GM10847 (cell line): ENCODE data around the gene RRM1.

Source experiments
- POLR2A ChIP-seq: IDR thresholded peaks from 2 replicates; pipeline ENCODE4 v1.6.1; 2011; ENCODE audit not compliant: insufficient read length; ENCODE audit errors: extremely low read depth

Gene RRM1

DNA sequence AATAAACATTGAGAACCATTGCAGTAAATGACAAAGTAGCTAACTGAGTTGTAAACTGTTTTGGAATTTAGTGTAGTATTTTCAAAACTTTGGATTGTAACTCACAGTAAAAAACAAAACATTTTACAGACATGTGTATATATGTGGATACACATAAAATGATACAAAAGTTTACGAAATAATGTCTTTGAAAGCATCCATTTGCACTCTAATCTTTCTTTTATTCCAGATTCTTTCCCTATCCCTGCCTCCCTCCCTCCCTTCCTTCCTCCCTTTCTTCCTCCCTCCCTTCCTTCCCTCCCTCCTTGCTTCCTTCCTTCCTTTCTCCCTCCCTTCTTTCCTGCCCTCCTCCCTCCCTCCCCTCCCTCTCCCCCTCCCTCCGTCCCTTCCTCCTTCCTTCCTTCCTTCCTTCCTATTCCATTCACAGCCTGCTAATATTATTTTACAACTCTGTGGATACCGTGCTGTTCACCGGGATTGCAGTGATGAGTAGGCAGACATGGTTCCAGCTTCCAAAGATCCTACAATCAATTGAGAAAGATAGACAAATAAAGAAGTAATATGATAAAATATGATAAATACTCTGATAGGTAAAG, 3.5 kb downstream of the RRM1 start:
- no peak for TF ChIP-seq POLR2A

DNA sequence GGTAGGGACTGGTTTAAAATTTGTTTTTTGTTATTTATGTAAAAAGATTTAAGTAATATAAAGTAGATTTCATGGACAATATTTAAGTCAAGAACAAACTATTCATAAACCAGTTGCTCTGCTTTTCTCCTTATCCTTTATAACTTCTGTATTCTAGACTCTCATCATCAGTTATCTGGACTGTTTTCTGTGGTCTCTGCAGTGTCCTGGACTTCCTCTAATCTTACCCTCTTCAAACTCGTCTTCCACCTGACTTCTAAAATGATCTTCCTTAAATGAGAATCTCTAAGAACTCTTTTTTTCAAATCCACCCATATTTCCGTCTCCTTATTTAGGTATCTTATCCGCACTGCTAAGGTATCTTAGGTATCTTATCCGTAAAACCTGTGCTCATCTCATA, 8.1 kb downstream of the RRM1 start:
- no peak for TF ChIP-seq POLR2A

DNA sequence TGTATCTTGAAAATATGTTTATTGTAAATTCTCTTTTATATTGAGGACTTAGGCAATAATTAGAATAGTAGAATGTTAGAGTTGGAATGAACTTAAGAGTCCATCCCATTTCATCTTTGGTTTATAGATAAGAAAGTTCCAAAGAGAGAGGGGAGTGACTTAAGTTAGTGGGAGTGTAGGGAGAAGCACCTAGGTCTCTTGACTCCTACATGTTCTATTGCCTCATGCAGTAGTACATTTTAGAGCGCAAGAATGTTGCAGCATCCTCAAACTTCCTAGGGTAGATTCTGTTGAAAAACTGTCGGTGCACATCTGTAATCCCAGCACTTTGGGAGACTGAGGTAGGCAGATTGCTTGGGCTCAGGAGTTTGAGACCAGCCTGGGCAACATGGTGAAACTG, 8.7 kb downstream of the RRM1 start:
- TF ChIP-seq POLR2A = no peak

DNA sequence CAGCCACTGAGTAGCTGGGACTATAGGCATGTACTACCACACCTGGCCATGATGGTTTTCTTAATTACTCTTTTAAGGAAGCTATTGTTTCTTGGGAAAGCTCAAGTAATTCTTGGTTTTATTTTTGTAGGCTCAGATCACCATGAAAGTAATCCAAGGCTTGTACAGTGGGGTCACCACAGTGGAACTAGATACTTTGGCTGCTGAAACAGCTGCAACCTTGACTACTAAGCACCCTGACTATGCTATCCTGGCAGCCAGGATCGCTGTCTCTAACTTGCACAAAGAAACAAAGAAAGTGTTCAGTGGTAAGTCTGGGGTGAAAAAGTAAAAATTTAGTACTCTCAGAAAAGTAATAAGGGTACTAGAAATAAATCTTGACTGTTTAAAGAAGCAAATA, 11.3 kb downstream of the RRM1 start:
- no peak for TF ChIP-seq POLR2A

DNA sequence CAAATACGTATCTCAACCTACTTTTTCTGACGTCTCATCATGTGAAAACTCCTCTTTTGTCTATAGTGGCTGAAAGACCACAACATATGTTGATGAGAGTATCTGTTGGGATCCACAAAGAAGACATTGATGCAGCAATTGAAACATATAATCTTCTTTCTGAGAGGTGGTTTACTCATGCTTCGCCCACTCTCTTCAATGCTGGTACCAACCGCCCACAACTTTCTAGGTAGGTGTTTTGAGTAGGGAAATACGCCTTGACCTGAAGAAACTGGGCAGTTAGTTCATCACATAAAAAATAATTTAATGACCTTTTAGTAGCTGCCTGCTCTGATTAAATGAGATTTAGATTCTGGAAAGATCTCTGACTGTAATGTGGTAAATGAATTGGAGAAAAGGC, 17.2 kb downstream of the RRM1 start:
- TF ChIP-seq POLR2A = no peak

DNA sequence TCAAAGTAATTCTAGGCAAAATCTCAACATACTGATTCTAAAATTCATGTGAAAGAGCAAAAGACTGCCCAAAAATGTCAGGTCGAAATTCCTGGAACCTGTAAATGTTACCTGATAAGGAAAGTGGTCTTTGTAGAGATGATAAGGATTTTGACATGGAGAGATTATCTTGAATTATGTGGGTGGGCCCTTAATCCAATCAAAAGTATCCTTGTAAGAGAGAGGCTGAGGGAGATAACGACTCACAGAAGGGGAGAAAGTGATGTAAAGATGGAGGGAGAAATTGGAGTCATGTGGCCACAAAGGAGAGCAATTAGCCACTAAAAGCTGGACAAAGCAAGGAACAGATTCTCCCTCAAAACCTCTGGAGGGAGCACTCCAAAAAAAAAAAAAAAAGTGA, 20.5 kb downstream of the RRM1 start:
- no peak for TF ChIP-seq POLR2A

DNA sequence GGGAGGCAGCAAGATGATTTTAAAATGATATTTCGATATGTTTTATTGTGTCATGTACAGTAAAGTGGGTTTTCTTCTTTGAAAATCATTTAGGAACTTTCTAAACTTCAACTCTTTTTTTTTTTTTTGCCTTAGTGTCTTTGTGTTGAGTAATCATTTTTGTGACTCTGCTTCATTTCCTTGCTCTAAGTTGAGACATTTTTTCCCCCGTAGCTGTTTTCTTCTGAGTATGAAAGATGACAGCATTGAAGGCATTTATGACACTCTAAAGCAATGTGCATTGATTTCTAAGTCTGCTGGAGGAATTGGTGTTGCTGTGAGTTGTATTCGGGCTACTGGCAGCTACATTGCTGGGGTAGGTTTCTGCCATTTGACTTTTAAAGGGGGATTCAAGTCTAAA, 23.5 kb downstream of the RRM1 start:
- TF ChIP-seq POLR2A = no peak

DNA sequence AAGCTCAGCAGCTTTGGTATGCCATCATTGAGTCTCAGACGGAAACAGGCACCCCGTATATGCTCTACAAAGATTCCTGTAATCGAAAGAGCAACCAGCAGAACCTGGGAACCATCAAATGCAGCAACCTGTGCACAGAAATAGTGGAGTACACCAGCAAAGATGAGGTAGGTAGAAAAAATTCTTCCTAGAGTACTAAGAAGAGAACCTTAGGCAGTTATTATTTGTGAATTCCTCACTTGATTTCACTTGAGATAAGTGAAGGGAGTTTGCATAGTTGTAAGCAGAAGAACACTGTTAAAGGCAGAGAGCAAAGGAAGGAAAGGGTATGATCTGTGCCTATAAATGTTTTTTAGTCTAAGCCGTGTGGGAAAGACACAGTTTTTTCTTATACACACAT, 28.6 kb downstream of the RRM1 start:
- TF ChIP-seq POLR2A = no peak

DNA sequence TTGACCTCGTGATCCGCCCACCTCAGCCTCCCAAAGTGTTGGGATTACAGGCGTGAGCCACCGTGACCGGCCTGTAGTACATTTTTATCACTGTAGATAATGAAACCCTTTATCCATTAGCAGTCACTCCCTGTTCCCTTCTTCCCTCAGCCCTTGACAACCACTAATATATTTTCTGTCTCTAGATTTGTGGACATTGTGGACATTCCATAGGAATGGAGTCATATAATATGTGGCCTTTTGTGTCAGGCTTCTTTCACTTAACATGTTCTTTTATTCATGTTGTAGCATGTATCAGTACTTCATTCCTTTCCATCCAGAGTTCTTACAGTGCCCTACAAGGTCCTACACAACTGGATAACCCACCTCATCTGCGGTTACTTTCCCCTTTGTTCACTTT, 30.5 kb downstream of the RRM1 start:
- TF ChIP-seq POLR2A = no peak

DNA sequence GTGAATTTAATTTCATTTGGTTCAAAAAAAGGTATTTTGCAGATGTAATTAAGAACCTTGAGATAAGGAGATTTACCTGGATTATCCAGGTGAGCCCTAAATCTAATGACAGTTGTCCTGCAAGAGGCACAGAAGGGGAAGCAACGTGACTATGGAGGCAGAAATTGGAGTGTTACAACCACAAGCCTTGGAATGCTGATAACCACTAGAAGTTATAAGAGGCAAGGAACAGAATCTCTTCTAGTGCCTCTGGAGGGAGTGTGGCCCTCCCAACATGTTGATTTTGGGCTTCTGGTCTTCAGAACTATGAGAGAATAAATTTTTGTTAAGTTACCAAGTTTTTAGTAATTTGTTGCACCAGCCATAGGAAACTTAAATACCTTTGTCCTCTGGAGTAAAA, 32.8 kb downstream of the RRM1 start:
- TF ChIP-seq POLR2A = no peak

DNA sequence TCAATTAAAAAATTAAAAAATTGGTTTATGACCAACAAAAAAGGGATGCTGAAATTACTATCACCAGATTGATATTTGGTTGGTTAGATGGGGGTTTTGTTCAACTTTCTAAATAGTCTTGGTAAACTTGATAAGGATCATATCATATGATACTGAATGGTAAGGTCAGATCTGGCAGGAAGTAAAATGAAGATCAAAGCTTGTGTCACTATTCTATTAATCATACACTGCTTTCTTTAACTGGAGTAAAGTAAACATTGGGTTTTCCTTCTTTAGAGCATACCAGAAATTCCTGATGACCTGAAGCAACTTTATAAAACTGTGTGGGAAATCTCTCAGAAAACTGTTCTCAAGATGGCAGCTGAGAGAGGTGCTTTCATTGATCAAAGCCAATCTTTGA, 40.2 kb downstream of the RRM1 start:
- TF ChIP-seq POLR2A = no peak

DNA sequence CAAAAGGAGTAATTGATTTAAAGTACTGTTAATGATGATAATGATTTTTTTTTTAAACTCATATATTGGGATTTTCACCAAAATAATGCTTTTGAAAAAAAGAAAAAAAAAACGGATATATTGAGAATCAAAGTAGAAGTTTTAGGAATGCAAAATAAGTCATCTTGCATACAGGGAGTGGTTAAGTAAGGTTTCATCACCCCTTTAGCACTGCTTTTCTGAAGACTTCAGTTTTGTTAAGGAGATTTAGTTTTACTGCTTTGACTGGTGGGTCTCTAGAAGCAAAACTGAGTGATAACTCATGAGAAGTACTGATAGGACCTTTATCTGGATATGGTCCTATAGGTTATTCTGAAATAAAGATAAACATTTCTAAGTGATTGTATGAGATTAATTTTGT, 43.9 kb downstream of the RRM1 start:
- TF ChIP-seq POLR2A = no peak

DNA sequence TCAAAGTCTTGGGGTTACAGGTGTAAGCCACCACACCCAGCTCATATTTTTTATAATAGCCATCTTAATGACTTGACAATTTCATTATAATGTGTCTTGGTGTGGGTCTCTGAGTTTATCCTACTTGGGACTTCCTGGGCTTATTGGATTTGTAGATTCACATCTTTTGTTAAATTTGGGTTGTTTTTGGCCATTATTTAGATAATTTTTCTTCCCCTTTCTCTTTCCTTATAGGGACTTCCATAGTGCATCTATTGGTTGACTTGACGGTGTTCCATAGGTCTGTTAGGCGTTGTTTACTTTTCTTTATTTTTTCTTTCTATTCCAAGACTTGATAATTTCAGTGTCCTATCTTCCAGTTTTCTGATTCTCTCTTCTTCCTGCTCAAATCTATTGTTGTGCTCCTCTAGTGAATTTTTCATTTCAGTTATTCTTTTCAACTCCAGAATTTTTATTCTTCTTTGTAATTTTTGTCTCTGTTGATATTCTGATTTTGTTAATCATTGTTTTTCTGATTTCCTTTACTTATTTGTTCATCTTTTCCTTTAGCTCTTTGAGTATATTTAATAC, 45.6 kb downstream of the RRM1 start:
- TF ChIP-seq POLR2A = no peak

DNA sequence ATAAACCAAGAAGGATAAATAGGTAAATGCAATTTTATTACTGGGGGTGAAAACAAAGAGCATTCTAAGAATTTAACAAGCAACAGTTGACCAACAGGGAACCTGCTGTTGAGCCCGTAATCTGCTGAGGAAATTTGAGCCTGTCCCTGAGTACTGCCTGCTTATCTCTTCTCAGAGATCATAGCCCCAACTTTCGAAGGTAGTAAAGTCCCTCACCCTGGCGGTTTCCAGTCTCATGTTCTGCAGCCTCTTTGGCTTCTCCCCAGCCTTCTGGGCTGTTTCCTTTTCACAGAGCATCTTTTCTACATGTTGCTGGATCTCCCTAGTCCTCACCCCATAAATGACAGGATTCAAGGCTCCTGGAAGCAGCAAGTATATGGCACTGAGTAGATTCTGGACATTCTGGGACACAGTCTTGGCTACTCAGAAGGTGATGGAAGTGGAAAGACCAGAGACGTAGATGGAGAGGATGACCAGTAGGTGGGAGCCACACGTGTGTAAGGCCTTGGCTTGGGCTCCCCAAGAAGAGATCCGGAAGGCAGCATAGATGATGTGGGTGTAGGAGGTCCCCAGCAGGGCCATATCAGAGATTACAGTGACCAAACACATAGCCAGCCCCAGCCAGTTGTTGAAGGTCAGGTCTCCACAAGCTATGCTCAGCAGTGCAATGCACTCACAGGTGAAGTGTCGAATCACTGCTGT, 51.6 kb downstream of the RRM1 start:
- no peak for TF ChIP-seq POLR2A

DNA sequence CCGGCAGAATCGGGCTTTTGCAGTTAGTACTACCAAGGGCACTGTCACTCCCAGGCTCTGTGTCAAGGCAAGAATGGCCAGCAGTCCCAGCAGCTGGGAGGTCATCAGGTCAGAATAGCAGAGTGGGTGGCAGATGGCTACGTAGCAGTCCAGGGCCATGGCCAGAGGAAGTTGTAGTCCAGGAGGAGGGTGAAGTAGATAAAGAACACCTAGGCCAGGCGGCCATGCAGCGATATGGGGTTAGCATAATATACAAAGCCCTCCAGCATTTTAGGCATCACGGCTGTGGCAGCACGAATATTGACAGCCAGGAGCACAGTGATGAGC, 52.1 kb downstream of the RRM1 start:
- TF ChIP-seq POLR2A = no peak

DNA sequence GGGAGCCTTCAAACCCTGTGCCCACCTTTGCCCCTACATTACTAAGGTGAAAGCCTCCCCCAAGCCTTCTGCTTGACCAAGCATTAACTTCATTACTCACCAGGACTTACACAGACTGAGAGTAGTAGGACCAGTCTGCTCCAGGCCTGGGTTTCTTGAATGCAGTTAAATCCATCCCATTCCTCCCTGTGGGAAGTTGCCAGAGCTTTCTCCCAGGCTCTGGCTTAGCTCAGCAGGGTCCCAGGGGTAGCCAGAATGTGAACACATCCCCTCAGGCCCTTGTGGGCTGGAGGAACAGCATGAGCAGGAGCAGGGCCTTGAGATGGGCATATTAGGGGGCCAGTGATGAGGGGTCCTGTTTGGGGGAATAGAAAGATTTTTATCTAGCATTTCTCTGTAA, 59.9 kb downstream of the RRM1 start:
- no peak for TF ChIP-seq POLR2A

DNA sequence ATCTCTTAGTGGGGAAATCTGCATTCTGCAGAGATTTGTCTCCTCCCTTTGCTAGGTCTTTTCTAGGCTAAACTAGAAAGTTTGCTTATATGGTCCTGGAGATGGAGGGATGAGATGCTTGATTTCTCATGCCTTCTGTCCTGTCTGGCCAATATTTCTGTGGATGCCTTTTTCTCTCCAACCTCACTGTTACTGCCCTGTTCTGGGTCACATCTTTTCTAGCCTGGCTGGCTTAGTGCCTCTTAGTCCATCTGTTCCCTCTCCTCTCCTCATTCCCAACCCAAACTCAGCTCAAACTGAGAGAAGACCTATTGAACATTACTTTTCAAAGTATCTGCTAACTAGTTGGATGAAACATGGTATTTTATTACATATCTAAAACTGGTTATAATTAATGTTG, 62.0 kb downstream of the RRM1 start:
- no peak for TF ChIP-seq POLR2A

DNA sequence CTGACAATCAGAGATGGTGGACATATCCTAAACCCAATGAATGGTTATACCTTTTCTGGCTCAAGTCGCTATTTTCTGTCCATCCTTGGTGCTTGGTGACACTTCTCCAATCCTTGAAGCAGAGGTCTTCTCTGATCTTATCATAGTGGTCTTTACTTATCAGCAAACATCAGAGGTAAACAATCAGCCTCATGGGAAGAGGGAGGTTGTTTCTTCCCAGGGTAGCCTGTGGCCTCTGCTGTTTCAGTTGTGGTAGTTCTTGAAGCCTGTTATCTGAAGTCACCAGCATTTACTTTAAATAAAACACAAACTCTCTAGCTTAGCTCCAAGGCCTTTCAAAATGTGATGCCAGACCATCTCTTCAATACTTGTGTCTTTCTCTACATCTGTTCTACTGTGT, 66.7 kb downstream of the RRM1 start:
- TF ChIP-seq POLR2A = no peak
